HT1080 (cell line): Measurements from ENCODE around the gene AQP7. TPM values are rescaled to one million over a fixed set of nuclear protein-coding genes. Genes with fewer than 3 reads are reported as not detected.
"Not testable (repeated sequence)": the region's sequence is repeated elsewhere in the genome, so short reads cannot be mapped to it uniquely, and the experiment has no call there.

Source experiments
- DNase-seq: peaks from one replicate; pipeline ENCODE4 v3.0.0-alpha.2; 2015; ENCODE audit warnings: low read depth
- total RNA-seq: library from RNA; depleted of rRNA; stranded (reverse); fragments of >200 nt; shearing (Covaris generic); gene quantifications from 2 replicates; pipeline ENCODE4 v1.2.3, GENCODE V29; 2014

Gene AQP7
- total RNA-seq, 1 experiment from 2014 or later, result not detected

GRCh38 chr9:33399047-33399446 lies 3.3 kb downstream of the AQP7 start:
- DNase-seq, result not testable (repeated sequence)

- not testable (repeated sequence) for DNase-seq
These were observed 4.6 kb downstream of the AQP7 start for GRCh38 chr9:33397801-33398200.

GRCh38 chr9:33395159-33395879 lies 7.0 kb downstream of the AQP7 start:
- DNase-seq, result not testable (repeated sequence)

GRCh38 chr9:33393986-33394385 lies 8.4 kb downstream of the AQP7 start:
- DNase-seq, result not testable (repeated sequence)

GRCh38 chr9:33393581-33393980 lies 8.8 kb downstream of the AQP7 start:
- DNase-seq, result no peak

- not testable (repeated sequence) for DNase-seq
These were observed 9.8 kb downstream of the AQP7 start for GRCh38 chr9:33392591-33393021.

- DNase-seq, result peak; percentile 88
These were observed 11.1 kb downstream of the AQP7 start for GRCh38 chr9:33391111-33391771.

GRCh38 chr9:33388110-33388994 lies 14.0 kb downstream of the AQP7 start:
- no peak for DNase-seq

- not testable (repeated sequence) for DNase-seq
These were observed 15.4 kb downstream of the AQP7 start for GRCh38 chr9:33386998-33387397.

GRCh38 chr9:33386641-33386996 lies 15.7 kb downstream of the AQP7 start:
- DNase-seq, result not testable (repeated sequence)

- DNase-seq, result not testable (repeated sequence)
These were observed 16.3 kb downstream of the AQP7 start for GRCh38 chr9:33385979-33386640.

- DNase-seq, result not testable (repeated sequence)
These were observed 16.8 kb downstream of the AQP7 start for GRCh38 chr9:33385536-33385935.

- DNase-seq, result not testable (repeated sequence)
These were observed 19.0 kb downstream of the AQP7 start for GRCh38 chr9:33383396-33383795.

- peak; percentile 31 for DNase-seq
These were observed 20.0 kb downstream of the AQP7 start for GRCh38 chr9:33382397-33382796.

GRCh38 chr9:33381231-33381791 lies 21.1 kb downstream of the AQP7 start:
- DNase-seq, result no peak

- no peak for DNase-seq
These were observed 21.8 kb downstream of the AQP7 start for GRCh38 chr9:33380390-33381094.

- no peak for DNase-seq
These were observed 22.5 kb downstream of the AQP7 start for GRCh38 chr9:33379666-33380389.

- no peak for DNase-seq
These were observed 24.1 kb downstream of the AQP7 start for GRCh38 chr9:33378121-33378795.

- DNase-seq, result no peak
These were observed 25.2 kb downstream of the AQP7 start for GRCh38 chr9:33377089-33377715.
